PFSK-1 (cell line): ENCODE results near the gene ZNF212.

ENCODE experiments used
- FOXP2 ChIP-seq: optimal IDR thresholded peaks from 2 replicates; pipeline ENCODE3; 2011; ENCODE audit warnings: borderline replicate concordance, control low read depth, inconsistent platforms; ENCODE audit not compliant: insufficient read depth; ENCODE audit errors: extremely low read length, extremely low read depth
- POLR2AphosphoS5 ChIP-seq: IDR thresholded peaks from 2 replicates; pipeline ENCODE4 v1.6.1; 2012; ENCODE audit warnings: low read depth, mild to moderate bottlenecking, control low read depth, low read length, moderate library complexity
- SIN3A ChIP-seq: IDR thresholded peaks from 2 replicates; pipeline ENCODE4 v1.6.1; 2012; ENCODE audit warnings: mild to moderate bottlenecking, low read length, moderate library complexity, borderline replicate concordance; ENCODE audit not compliant: insufficient read depth
- TAF1 ChIP-seq: IDR thresholded peaks from 2 replicates; pipeline ENCODE4 v1.6.1; 2012; ENCODE audit warnings: low read length, control low read depth, borderline replicate concordance; ENCODE audit not compliant: insufficient read depth
- TF ChIP-seq, protein P1 (sequence below), 2 experiments: IDR thresholded peaks; 2 replicates each; pipeline versions ENCODE4 v1.6.1 to v1.8.0; 2011 to 2012; ENCODE audit warnings: low read depth in 2 of 2, low read length in 2 of 2, control low read depth in 1 of 2, inconsistent platforms in 1 of 2, mild to moderate bottlenecking in 1 of 2, moderate library complexity in 1 of 2; ENCODE audit not compliant: insufficient read depth in 1 of 2

ZNF212 gene

GRCh38 chr7:149245744-149246143 is 6.3 kb downstream of the ZNF212 start:
- TF ChIP-seq, protein P1, sequence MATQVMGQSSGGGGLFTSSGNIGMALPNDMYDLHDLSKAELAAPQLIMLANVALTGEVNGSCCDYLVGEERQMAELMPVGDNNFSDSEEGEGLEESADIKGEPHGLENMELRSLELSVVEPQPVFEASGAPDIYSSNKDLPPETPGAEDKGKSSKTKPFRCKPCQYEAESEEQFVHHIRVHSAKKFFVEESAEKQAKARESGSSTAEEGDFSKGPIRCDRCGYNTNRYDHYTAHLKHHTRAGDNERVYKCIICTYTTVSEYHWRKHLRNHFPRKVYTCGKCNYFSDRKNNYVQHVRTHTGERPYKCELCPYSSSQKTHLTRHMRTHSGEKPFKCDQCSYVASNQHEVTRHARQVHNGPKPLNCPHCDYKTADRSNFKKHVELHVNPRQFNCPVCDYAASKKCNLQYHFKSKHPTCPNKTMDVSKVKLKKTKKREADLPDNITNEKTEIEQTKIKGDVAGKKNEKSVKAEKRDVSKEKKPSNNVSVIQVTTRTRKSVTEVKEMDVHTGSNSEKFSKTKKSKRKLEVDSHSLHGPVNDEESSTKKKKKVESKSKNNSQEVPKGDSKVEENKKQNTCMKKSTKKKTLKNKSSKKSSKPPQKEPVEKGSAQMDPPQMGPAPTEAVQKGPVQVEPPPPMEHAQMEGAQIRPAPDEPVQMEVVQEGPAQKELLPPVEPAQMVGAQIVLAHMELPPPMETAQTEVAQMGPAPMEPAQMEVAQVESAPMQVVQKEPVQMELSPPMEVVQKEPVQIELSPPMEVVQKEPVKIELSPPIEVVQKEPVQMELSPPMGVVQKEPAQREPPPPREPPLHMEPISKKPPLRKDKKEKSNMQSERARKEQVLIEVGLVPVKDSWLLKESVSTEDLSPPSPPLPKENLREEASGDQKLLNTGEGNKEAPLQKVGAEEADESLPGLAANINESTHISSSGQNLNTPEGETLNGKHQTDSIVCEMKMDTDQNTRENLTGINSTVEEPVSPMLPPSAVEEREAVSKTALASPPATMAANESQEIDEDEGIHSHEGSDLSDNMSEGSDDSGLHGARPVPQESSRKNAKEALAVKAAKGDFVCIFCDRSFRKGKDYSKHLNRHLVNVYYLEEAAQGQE (IDR thresholded peaks at IDR 0.05; ENCODE audit: insufficient read depth in 1 of 2, low read depth in 2 of 2, low read length in 2 of 2), result no peak
- TF ChIP-seq SIN3A, result no peak
- no peak for TF ChIP-seq FOXP2
- TF ChIP-seq TAF1, result no peak
- no peak for TF ChIP-seq POLR2AphosphoS5

DNA sequence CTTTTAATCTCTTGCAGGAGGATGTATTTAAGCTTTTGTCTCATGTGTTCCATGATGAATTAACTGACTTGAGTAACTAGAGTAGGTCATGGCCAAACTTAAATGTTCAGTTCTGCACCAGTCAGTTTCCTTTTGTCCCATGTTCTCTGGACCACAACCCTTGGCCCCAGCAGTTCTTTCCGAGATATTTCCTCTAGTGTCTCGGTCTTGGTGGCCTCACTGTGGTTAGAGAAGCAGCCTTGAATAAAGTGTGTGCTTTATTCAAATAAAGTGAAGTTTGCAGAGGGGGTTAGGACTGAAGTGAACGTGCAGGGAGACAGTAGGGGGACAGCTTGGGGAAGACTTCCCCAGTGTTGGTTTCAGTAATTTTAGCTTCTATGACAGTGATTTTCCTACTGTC is 9.3 kb downstream of the ZNF212 start:
- TF ChIP-seq, protein P1 (IDR thresholded peaks at IDR 0.05; ENCODE audit: insufficient read depth in 1 of 2, low read depth in 2 of 2, low read length in 2 of 2), result no peak
- TF ChIP-seq TAF1 (no peak), SIN3A (no peak)

GRCh38 chr7:149252378-149252777 is 12.9 kb downstream of the ZNF212 start:
- no peak for TF ChIP-seq FOXP2
- no peak for TF ChIP-seq POLR2AphosphoS5
- TF ChIP-seq SIN3A, result no peak
- TF ChIP-seq, protein P1 (IDR thresholded peaks at IDR 0.05; ENCODE audit: insufficient read depth in 1 of 2, low read depth in 2 of 2, low read length in 2 of 2), result no peak
- TF ChIP-seq TAF1, result no peak

GRCh38 chr7:149253665-149254064 is 14.2 kb downstream of the ZNF212 start:
- TF ChIP-seq SIN3A, result no peak
- TF ChIP-seq FOXP2, result no peak
- TF ChIP-seq, protein P1 (IDR thresholded peaks at IDR 0.05; ENCODE audit: insufficient read depth in 1 of 2, low read depth in 2 of 2, low read length in 2 of 2), result no peak
- no peak for TF ChIP-seq POLR2AphosphoS5

GRCh38 chr7:149254181-149254858 is 14.9 kb downstream of the ZNF212 start:
- TF ChIP-seq FOXP2 (no peak), TAF1 (no peak), SIN3A (no peak), POLR2AphosphoS5 (no peak)
- TF ChIP-seq, protein P1 (IDR thresholded peaks at IDR 0.05; ENCODE audit: insufficient read depth in 1 of 2, low read depth in 2 of 2, low read length in 2 of 2), result no peak
